Measurements from ENCODE around the gene RASSF10.

RASSF10 gene

DNA sequence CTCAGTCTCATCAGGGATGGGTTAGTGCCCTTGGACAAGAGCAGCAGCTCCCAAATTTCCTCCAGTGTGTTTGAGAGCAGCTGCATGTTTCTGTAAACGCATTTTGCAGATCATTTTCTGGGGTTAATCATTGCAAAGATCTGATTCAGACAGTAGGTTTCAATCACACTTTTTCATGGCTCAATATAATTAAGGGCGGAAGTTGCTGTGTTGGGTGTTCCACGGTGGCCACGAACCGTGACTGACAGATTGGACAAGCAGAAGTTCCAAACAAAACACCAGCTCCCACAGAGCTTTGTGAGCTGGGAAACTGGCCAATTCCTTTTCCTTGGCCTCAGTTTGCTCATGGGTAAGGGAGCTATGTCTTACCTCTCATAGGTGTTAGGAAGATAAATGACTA, 8.4 kb upstream of the RASSF10 start:
- H2AFZ ChIP-seq (ENCODE audit: low read depth, low read length), result no peak overlapping the region
- peaks cover 13% of the 10 kb centered on the region for H3K4me1 ChIP-seq (ENCODE audit: low read length)
- no peaks in the 10 kb centered on the region for H3K36me3 ChIP-seq (replicated peaks; ENCODE audit: low read depth, low read length)
- no peaks in the 10 kb centered on the region for H4K20me1 ChIP-seq (ENCODE audit: insufficient read depth, low read length)
- TF ChIP-seq, protein P1, sequence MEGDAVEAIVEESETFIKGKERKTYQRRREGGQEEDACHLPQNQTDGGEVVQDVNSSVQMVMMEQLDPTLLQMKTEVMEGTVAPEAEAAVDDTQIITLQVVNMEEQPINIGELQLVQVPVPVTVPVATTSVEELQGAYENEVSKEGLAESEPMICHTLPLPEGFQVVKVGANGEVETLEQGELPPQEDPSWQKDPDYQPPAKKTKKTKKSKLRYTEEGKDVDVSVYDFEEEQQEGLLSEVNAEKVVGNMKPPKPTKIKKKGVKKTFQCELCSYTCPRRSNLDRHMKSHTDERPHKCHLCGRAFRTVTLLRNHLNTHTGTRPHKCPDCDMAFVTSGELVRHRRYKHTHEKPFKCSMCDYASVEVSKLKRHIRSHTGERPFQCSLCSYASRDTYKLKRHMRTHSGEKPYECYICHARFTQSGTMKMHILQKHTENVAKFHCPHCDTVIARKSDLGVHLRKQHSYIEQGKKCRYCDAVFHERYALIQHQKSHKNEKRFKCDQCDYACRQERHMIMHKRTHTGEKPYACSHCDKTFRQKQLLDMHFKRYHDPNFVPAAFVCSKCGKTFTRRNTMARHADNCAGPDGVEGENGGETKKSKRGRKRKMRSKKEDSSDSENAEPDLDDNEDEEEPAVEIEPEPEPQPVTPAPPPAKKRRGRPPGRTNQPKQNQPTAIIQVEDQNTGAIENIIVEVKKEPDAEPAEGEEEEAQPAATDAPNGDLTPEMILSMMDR (IDR thresholded peaks at IDR 0.05; ENCODE audit: low read depth, low read length), result no peak
- TF ChIP-seq EZH2phosphoT487 (IDR thresholded peaks at IDR 0.05; ENCODE audit: low read depth), result no peak
- peak overlapping the region; percentile 32; the same call in 1 of the 2 replicates for H3K4me3 ChIP-seq (ENCODE audit: low read length)
- peak overlapping the region; percentile 63 for H3K4me2 ChIP-seq (ENCODE audit: low read length)
- H3K9ac ChIP-seq (ENCODE audit: low read length), result no peak overlapping the region
- no peaks in the 10 kb centered on the region for H3K79me2 ChIP-seq (ENCODE audit: low read length)
- H3K9me3 ChIP-seq (ENCODE audit: insufficient read depth, low read length), result no peaks in the 10 kb centered on the region
- H3K27ac ChIP-seq (ENCODE audit: low read length), result no peak overlapping the region
- H3K27me3 ChIP-seq (ENCODE audit: low read depth, low read length), result no peaks in the 10 kb centered on the region

DNA sequence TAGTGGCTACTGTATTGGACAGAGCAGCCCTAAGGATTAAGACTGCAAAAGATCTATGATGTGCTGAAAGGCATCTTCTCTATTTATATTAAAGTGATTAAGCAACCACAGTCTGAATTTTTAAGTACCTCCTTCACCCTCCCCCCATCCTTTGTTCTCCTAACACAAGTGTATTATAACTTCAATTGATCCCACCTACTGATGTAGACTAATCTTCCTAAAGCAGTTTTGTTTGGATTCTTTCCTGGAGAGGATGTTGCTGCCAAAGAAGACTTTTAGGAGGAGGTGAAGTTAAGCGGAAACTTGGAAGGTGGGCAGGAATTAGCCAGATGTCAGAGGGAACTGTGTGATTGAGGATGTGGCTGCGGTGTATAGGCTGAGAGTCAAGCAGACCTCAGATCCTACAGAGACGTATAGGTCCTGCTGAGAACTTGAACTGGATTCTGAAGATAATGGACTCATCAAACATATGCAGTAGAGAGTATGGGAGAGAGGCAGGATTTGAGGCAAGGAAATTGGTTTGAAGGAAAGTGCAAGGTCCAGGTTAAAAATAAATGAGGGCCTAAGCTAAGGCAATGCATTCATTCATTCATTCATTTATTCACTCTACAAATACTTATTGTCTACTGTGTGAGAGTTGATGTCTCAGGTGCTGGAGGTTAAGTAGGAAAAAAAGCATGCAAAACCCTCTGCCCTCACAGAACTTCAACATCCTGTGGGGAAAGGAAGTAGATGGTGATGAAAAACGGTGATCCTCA, 5.2 kb upstream of the RASSF10 start:
- Histone ChIP-seq H3K36me3 (replicated peaks; ENCODE audit: low read depth, low read length) (no peaks in the 10 kb centered on the region), H3K4me2 (ENCODE audit: low read length) (no peak overlapping the region), H3K9me3 (ENCODE audit: insufficient read depth, low read length) (no peaks in the 10 kb centered on the region), H3K4me1 (ENCODE audit: low read length) (peaks cover 13% of the 10 kb centered on the region), H3K79me2 (ENCODE audit: low read length) (no peaks in the 10 kb centered on the region), H3K27me3 (ENCODE audit: low read depth, low read length) (peaks cover 5% of the 10 kb centered on the region; the same call in 1 of the 2 replicates), H3K27ac (ENCODE audit: low read length) (no peak overlapping the region), H3K9ac (ENCODE audit: low read length) (no peak overlapping the region), H4K20me1 (ENCODE audit: insufficient read depth, low read length) (no peaks in the 10 kb centered on the region), H3K4me3 (ENCODE audit: low read length) (no peak overlapping the region), H2AFZ (ENCODE audit: low read depth, low read length) (no peak overlapping the region)
- no peak for TF ChIP-seq EZH2phosphoT487 (IDR thresholded peaks at IDR 0.05; ENCODE audit: low read depth)
- TF ChIP-seq, protein P1 (IDR thresholded peaks at IDR 0.05; ENCODE audit: low read depth, low read length), result no peak

DNA sequence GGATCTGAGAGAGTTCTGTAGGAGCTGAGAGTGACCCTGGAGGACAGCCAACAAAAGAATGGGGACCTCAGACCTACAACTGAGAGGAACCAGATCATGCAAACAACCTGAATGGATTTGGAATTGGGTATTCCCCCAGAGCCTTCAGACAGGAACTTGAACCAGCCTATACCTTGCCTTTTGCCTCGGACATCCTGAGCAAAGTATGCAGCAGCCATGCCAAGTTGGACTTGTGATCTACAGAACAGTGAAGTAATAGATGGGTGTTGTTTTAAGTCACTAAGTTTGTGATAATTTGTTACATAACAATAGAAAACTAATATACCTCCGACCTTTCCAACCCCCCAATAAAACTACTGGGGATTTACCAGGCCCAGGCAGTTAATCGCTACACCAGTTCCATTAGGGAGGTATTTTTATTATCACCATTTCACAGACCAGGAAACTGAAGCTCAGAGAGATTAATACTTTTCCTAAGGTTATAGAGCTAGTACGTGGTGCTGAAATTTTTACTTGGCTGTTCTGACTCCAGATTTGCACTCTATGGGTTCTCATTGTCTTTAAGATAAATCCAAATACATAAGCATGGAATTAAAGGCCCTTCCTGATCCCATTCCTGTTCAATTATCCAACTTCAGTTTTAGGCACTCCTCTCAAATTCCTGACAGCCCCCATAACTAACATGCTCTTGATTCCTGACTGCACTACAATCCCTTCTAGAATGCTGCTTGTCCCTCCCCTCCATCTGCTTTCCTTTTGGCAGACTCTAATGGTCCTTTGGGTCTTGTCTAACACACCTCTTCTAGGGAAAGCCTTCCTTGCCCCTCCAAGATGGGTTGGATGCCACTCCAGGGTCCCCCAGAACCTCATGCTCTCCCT, 1.7 kb upstream of the RASSF10 start:
- no peaks in the 10 kb centered on the region for H3K9me3 ChIP-seq (ENCODE audit: insufficient read depth, low read length)
- no peaks in the 10 kb centered on the region for H3K79me2 ChIP-seq (ENCODE audit: low read length)
- H3K4me3 ChIP-seq (ENCODE audit: low read length), result no peak overlapping the region
- peaks cover 5% of the 10 kb centered on the region; the same call in 1 of the 2 replicates for H3K27me3 ChIP-seq (ENCODE audit: low read depth, low read length)
- no peaks in the 10 kb centered on the region; the same call in 1 of the 2 replicates for H4K20me1 ChIP-seq (ENCODE audit: insufficient read depth, low read length)
- no peak overlapping the region for H3K4me2 ChIP-seq (ENCODE audit: low read length)
- no peak overlapping the region for H3K27ac ChIP-seq (ENCODE audit: low read length)
- TF ChIP-seq EZH2phosphoT487 (IDR thresholded peaks at IDR 0.05; ENCODE audit: low read depth), result no peak
- TF ChIP-seq, protein P1 (IDR thresholded peaks at IDR 0.05; ENCODE audit: low read depth, low read length), result no peak
- H2AFZ ChIP-seq (ENCODE audit: low read depth, low read length), result no peak overlapping the region
- H3K4me1 ChIP-seq (ENCODE audit: low read length), result peaks cover 12% of the 10 kb centered on the region
- no peaks in the 10 kb centered on the region for H3K36me3 ChIP-seq (replicated peaks; ENCODE audit: low read depth, low read length)
- H3K9ac ChIP-seq (ENCODE audit: low read length), result no peak overlapping the region

GRCh38 chr11:13008061-13008435, 1.1 kb upstream of the RASSF10 start:
- peaks cover 5% of the 10 kb centered on the region; the same call in 1 of the 2 replicates for H3K27me3 ChIP-seq (ENCODE audit: low read depth, low read length)
- H3K4me1 ChIP-seq (ENCODE audit: low read length), result peaks cover 18% of the 10 kb centered on the region
- no peak overlapping the region for H2AFZ ChIP-seq (ENCODE audit: low read depth, low read length)
- no peaks in the 10 kb centered on the region for H3K36me3 ChIP-seq (replicated peaks; ENCODE audit: low read depth, low read length)
- TF ChIP-seq, protein P1 (IDR thresholded peaks at IDR 0.05; ENCODE audit: low read depth, low read length), result no peak
- TF ChIP-seq EZH2phosphoT487 (IDR thresholded peaks at IDR 0.05; ENCODE audit: low read depth), result no peak
- H3K4me3 ChIP-seq (ENCODE audit: low read length), result no peak overlapping the region
- no peak overlapping the region for H3K4me2 ChIP-seq (ENCODE audit: low read length)
- no peaks in the 10 kb centered on the region for H3K79me2 ChIP-seq (ENCODE audit: low read length)
- H3K27ac ChIP-seq (ENCODE audit: low read length), result no peak overlapping the region
- H4K20me1 ChIP-seq (ENCODE audit: insufficient read depth, low read length), result no peaks in the 10 kb centered on the region; the same call in 1 of the 2 replicates
- no peaks in the 10 kb centered on the region for H3K9me3 ChIP-seq (ENCODE audit: insufficient read depth, low read length)
- no peak overlapping the region for H3K9ac ChIP-seq (ENCODE audit: low read length)
